ENCODE data around the gene LMOD2.

Gene LMOD2

GRCh38 chr7:123641901-123642300 lies 13.8 kb upstream of the LMOD2 start:
- DNase-seq = no peak

- no peak for DNase-seq
These were observed 11.9 kb upstream of the LMOD2 start for GRCh38 chr7:123643495-123644441.

- no peak for DNase-seq
These were observed 10.2 kb upstream of the LMOD2 start for GRCh38 chr7:123645516-123645915.

DNA sequence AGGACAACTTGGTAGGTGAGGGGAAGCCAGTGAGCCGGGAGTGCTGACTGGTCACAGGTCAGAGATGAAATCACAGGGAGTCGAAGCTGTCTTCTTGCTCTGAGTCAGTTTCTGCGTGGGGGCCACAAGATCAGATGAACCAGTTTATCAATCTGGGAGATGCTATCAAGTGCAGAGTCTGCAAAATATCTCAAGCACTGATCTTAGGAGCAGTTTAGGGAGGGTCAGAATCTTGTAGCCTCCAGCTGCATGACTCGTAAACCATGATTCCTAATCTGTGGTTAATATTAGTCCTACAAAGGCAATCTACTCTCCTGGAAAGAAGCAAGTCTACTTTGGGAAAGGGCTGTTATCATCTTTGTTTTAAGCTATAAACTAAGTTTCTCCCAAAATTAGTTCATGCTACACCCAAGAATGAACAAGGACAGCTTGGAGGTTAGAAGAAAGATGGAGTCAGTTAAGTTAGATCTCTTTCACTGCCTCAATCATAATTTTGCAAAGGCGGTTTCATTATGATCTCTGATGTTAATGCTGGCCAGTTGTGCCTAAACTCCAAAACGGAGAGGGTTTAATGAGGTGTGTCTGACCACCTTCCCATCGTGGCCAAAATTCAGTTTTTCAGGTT lies 8.4 kb upstream of the LMOD2 start:
- no peak for DNase-seq

DNA sequence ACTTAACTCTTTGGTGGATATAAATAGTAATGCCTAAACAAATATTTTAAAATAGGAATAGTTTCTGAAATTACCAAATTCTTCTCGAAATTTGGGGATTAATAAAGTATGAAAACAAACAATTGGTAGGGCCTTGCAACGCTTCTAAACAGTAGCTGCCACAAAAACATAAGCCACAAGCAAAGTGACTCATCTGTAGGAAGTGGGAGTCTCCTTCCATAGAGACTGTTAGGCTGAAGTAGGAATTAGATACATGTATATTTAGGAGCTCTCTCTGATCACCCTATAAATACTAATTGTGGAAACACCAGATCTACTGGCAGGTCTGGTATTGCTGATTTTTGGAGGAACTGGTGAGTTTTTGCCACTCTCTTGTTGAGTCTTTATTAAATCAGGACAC lies 5.7 kb upstream of the LMOD2 start:
- DNase-seq = no peak

DNA sequence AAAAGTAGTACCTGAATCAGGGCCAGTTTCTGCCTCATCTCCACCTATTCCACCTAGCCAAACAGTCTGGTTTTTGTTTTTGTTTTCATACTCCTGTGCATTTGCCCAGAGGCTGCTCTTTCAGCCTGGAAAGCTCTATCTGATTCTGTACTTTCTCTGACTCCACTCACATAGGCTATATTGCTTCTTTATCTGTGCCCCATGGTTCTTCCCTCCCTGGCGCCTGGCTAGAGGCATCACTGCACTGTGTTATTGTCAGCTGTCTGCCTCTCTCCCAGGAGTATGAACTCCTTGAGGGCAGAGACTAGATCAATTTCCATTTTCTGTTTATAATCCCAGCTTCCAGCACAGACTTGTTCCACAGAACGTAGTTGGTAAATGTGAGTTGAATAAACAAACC lies 5.1 kb upstream of the LMOD2 start:
- DNase-seq = no peak

- no peak for DNase-seq
These were observed 3.3 kb upstream of the LMOD2 start for GRCh38 chr7:123652406-123652805.

GRCh38 chr7:123653162-123653561 lies 2.5 kb upstream of the LMOD2 start:
- no peak for DNase-seq

- no peak for DNase-seq
These were observed 1.1 kb downstream of the LMOD2 start for GRCh38 chr7:123656544-123657303.

GRCh38 chr7:123657304-123657685 lies 1.6 kb downstream of the LMOD2 start:
- DNase-seq = no peak

GRCh38 chr7:123658023-123658422 lies 2.4 kb downstream of the LMOD2 start:
- DNase-seq = no peak

DNA sequence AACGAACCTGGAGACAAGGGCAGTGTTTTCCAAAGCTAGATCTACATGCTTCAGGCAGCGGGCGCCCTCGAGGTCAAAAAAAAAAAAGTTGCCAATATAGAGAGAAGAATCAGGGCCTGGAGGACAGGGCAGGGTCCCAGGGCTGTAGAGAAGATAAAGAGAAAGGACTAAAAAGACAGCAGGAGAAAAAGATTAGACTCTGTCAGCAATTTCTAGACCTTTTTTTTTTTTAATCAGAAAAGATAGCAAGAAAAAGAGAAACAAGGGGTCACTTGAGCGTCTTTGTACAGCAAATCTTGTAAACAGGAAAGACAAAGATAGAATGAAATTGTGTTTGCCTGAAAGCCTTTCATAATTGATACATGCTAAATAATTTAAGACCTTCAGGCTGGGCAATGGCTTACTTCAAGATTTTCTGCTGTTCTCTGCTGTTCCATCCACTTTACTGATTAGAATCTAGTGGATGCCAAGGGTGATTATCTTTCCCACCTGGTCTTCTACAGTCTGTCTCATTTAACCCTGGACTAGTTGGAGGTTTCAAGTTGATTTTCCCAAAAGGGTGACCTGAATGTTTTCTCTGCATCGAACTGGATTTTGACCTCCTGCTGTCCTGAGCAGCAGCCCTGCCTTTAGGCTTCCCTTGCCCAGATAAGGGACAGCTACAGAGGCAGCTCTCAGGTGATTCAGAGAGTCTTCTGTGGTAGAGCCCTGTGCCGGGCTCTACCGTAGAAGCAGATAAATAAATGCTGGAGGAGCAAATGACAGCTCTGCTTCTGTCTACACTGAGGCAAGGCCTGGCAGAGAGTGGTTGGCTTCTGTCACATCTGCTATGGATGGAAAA lies 5.1 kb downstream of the LMOD2 start:
- DNase-seq = no peak

- DNase-seq = no peak
These were observed 6.1 kb downstream of the LMOD2 start for GRCh38 chr7:123661765-123662164.

- DNase-seq = no peak
These were observed 6.6 kb downstream of the LMOD2 start for GRCh38 chr7:123662293-123662692.

DNA sequence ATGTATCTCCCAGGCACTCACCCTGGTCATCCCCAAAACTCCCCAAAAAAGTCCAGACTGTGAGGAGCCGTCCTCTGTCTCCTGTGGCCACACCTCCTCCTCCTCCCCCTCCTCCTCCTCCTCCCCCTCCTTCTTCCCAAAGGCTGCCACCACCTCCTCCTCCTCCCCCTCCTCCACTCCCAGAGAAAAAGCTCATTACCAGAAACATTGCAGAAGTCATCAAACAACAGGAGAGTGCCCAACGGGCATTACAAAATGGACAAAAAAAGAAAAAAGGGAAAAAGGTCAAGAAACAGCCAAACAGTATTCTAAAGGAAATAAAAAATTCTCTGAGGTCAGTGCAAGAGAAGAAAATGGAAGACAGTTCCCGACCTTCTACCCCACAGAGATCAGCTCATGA lies 7.1 kb downstream of the LMOD2 start:
- no peak for DNase-seq

- no peak for DNase-seq
These were observed 7.5 kb downstream of the LMOD2 start for GRCh38 chr7:123663200-123663599.

GRCh38 chr7:123665157-123665556 lies 9.5 kb downstream of the LMOD2 start:
- no peak for DNase-seq

GRCh38 chr7:123665896-123666295 lies 10.2 kb downstream of the LMOD2 start:
- no peak for DNase-seq

DNA sequence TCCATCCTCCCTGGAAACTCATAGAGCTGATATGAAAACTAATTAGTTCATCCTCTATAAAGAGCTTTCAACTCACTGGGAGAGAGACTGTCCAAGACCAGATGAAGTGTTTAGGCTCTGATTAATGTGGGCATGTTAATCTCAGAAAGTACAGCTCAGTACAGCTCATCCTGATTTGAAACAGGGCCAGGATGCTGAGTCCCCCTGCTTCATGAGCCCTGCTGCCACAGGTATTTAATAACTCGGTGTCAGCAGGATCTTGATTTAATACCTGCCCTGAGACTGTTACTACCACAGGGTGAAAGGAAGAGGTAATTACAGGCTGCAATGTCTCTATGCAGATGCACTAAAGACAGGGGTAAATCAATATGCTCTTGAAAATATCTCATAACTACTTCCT lies 10.8 kb downstream of the LMOD2 start:
- DNase-seq = no peak

DNA sequence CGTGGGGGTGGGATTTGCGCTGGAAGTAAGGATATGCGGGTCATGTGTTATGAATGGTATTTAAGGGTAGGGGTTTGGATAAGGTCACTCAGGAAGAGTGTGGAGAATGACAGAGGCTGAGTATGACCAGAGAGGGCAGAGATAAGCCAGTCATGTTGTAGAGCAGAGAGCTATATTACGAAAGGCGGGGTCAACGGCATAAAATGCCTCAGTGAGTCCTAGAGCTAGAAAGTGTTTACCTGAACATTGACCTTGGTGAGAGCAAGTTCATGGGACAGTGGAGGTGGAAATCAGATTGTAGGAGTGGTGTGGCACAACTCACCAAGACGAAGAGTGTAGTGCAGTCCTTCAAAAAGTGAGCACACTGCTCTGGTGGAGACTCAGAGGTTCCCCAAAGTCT lies 13.8 kb downstream of the LMOD2 start:
- no peak for DNase-seq

GRCh38 chr7:123673137-123673732 lies 17.6 kb downstream of the LMOD2 start:
- no peak for DNase-seq

DNA sequence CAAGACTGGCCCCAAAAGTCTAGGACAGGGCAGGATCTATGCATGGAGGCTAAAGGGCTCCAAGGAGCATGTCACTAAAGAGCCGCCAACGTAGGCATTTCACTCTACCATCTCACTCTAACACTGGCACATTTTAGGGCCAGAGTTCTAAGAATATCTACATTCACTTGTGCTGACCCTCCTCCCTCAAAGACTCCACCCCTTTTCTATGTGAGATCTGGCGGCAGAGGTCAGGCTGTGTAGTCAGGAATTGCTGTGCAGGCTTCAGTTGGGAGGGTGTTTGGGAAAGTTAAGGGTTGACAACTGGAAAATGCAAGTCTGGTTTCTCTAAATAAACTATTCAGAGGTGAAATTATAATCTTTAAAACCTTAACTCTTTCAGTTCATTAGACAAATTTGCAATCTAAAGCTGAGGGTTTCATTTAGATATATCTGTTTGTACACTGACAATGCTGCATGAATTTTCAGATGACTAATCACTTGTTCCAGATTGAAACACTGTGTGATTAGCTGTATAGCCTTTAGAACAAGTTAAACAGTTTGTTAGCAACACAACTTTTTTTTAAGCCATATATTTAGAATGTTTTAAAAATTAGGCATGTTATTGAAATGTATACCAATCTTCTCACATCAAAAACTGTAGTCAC lies 18.2 kb downstream of the LMOD2 start:
- no peak for DNase-seq
